Right renal pelvis (tissue), 4 donors: ENCODE measurements around the gene NAB1. TPM values are rescaled to one million over a fixed set of nuclear protein-coding genes. Genes with fewer than 3 reads are reported as not detected.

Source experiments
- polyA plus RNA-seq, 4 donors: library from polyadenylated mRNA; unstranded; fragments of 120-200 nt; gene quantifications; one replicate each; pipeline ENCODE4 v1.2.1, GENCODE V29; 2013; ENCODE audit not compliant: insufficient read length in 4 of 4

NAB1 gene
- polyA plus RNA-seq, 4 donors: 62.6 to 78.2 (median 73.5) TPM

Other genes with a start within 250 kb of the NAB1 start
- 10 to 100 TPM; 14.2 to 18.1 (median 15.7) TPM for gene MFSD6, start 240.7 kb upstream of the NAB1 start, polyA plus RNA-seq
- gene NEMP2, start 114.4 kb upstream of the NAB1 start, polyA plus RNA-seq: 10 to 100 TPM; 11.5 to 15.3 (median 13.1) TPM
- 100 to 1,000 TPM; 240 to 315 (median 282) TPM for gene GLS, start 231.7 kb downstream of the NAB1 start, polyA plus RNA-seq